Fibroblast of the conjunctiva (primary cell): ENCODE data around the gene STX1B.

Experiments used
- DNase-seq: peaks from one replicate; pipeline ENCODE4 v3.0.0-alpha.2; 2010; ENCODE audit warnings: low read depth

STX1B gene

GRCh38 chr16:30996324-30996984, 14.0 kb downstream of the STX1B start:
- DNase-seq, result no peak

DNA sequence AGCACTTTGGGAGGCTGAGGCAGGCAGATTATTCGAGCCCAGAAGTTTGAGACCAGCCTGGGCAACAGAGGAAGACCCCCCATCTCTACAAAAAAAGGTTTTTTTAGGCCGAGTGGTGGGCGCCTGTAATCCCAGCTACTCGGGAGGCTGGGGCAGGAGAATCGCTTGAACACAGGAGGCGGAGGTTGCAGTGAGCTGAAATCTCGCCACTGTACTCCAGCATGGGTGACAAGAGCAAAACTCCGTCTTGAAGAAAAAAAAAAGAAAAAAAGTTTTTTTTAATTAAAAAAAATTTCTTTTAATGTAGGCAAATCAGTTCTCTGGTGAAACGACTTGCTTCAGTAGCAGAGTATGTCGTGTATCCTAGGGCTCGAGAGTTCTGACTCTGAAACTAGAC, 14.5 kb downstream of the STX1B start:
- no peak for DNase-seq

DNA sequence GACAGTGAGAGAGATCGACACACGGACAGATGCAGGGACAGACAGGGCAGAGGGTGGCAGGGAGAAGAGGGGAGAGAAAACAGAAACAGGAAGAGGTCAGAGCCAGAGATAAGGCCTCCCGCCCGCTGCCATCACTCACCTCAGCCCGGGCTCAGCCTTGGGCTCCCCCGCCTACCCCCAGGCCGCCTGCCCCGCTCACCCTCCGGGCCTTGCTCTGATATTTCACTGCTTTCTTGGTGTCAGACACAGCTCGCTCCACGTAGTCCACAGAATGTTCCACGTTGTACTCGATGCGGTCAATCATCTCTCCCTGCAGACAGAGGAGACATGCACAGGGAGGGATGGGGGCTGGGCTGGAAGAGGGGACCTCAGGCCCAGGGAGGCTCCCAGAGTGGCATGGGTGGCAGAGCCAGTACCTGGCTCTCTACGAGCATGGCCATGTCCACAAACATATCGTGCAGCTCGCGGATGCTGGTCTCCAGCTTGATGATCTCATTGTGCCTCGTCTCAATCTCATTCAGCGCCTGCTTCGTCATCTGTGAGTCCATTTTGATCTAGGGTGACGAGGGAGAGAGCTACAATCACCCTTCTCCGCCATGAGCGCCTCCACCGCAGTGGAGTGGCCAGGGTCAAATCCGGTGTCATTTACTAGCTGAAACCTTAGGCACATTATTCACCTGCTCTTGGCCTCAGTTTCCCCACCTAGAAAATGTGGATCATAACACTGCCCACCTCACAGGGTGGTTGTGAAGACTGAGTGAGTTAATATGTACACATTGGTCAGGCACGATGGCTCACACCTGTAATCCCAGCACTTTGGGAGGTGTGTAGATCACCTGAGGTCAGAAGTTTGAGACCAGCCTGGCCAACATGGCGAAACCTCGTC, 17.3 kb downstream of the STX1B start:
- DNase-seq, result no peak

DNA sequence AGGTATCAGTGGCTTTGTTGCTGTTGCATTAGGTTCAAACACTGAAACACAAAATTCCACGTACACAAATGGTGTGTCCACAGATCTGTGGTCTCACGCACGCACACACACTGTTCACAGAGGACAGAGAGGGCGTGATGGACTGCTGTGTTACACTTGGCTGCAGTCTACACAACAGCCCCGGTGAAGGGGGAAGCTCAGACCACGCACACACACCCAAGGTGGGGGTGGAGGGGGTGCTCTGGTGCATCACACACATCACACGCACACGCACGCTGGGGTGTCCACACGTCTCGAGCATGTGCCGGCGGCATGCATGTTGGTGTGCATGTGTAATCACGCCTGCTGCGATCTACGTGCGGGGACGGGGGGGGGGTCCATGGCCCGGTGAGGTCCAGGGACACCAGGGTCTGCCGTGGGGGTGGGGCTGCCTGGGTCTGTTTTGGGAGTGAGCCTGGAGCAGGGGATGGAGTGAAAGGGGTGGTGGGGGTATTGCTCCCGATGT, 18.1 kb downstream of the STX1B start:
- DNase-seq, result no peak

- DNase-seq, result no peak
Observed at GRCh38 chr16:30991052-30991451, 19.4 kb downstream of the STX1B start.

DNA sequence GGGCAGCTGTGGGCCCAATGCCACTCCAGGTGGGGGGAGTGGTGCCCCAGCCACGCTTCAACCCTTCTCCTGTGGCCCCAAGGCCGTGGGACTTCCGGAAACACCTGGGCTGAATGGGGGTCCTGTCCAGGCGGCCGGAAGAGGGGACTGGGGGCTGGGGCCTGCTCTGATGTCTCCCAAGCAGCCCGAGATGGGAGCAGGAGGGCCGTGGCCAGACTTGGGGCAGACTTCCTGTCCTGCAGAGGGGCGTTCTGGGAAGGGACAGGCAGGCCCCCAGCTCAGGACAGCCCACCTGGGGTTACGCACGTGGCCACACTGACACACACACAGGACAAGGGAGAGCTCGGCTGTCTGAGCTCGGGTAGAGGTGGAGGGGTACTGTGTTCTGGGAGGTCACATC, 20.3 kb downstream of the STX1B start:
- DNase-seq, result no peak

GRCh38 chr16:30989469-30990047, 20.9 kb downstream of the STX1B start:
- no peak for DNase-seq

GRCh38 chr16:30987581-30988190, 22.8 kb downstream of the STX1B start:
- DNase-seq, result no peak

DNA sequence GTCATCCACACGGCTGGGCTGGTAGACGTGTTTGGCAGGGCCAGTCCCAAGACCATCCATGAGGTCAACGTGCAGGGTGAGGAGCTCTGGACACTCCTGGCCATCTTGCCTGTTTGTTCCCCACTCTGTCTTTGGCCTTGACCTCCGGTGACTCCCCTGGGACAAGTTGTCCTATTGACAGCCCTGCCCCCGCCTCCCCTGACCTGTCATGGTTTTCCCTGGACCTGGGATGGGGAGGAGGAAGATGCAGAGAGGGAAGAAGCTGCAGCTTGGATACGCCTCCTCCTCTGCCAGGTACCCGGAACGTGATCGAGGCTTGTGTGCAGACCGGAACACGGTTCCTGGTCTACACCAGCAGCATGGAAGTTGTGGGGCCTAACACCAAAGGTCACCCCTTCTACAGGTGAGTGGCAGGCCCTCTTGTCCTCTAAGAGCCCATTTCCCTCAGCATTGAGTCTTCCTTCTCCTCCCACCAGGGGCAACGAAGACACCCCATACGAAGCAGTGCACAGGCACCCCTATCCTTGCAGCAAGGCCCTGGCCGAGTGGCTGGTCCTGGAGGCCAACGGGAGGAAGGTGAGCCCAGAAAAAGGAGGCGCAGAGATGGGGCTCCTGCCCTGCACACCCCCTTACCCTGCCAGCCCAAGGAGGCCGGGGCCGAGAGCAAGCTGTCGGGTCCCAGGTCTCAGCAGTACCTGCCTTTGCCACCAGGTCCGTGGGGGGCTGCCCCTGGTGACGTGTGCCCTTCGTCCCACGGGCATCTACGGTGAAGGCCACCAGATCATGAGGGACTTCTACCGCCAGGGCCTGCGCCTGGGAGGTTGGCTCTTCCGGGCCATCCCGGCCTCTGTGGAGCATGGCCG, 24.1 kb downstream of the STX1B start:
- no peak for DNase-seq

DNA sequence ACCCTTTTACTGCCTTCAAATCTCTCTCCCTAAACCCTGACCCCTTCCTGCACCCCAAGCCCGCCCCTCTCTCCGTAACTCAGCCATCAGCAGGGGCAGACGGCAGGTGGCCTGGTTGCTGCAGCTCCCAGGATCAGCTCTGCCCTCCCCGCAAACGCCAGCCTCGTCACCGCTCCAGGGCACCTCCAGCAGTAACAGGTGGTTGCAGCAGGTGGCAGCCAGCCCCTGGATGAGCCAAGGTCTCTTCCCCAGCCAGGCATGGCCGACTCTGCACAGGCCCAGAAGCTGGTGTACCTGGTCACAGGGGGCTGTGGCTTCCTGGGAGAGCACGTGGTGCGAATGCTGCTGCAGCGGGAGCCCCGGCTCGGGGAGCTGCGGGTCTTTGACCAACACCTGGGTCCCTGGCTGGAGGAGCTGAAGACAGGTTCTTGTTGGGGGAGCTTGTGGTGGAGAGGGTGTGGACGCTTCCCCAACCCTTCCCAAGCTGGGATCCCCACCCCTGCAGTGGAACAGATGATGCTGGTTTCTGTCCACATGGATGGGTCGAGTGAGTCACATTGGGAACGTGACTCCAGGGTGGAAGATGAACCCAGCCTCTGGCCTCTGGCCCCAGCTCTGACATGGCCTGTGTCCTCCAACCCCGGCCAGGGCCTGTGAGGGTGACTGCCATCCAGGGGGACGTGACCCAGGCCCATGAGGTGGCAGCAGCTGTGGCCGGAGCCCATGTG, 24.9 kb downstream of the STX1B start:
- DNase-seq, result no peak

DNA sequence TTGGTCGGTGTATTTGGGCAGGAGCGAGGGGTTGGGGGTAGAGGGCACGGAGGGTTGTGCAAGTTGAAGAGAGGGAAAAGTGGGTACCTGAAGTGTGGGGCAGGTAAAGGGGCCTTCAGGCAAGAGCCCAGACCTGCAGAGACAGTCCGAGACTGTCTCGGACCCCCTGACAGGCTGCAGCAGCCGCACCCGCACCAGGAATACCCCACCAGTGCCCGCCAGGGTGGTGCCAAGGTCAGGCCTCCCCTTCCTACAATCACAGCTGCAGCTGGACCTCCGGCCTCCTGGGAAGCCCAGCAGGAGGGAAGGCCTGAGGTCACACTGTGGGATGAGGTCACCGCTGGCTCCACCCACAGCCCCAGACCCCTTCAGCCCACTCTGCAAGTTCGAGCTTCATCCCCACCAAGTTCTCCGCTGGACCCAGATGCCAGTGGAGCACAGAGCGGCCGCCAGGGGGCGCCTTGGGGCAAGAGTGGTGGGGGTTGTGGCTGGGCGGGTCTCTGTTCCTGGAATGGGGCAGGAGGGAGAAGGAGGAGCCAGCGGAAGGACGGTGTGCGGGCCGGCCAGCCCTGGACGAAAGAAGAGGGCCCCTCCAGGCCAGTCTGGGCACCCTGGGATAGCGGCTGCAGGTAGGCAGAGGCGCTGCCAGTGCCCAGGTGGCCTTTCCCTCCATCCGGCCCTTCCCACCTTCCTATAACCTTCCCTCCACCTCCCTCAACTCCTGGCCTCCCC, 25.6 kb downstream of the STX1B start, which contains the start of gene HSD3B7:
Gene HSD3B7, plus strand, starts transcription at position 539 of the 732 bp plus-strand sequence. CDS start 452 bp downstream, outside the sequence.
- DNase-seq, result peak; percentile 56

- DNase-seq, result no peak
Observed at GRCh38 chr16:30983898-30984610, 26.4 kb downstream of the STX1B start.

GRCh38 chr16:30983289-30983889, 27.0 kb downstream of the STX1B start:
- DNase-seq, result no peak

GRCh38 chr16:30982548-30983288, 27.7 kb downstream of the STX1B start:
- peak; percentile 31 for DNase-seq

DNA sequence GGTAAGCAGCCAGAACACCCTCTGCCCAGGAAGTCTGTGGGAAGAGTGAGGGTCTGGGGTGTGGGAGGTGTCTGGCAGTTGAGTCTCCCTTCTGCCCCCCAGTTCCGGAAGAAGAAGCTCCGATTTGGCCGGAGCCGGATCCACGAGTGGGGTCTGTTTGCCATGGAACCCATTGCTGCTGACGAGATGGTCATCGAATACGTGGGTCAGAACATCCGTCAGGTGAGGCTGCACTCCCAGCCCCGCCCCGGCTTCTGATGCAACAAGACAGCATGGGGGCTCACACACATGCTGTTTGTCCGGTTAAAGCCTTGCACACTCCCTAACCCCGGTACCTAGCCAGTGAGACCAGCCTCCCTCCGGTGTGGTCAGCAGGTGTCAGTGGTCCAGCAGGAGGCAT, 29.5 kb downstream of the STX1B start:
- DNase-seq, result no peak

DNA sequence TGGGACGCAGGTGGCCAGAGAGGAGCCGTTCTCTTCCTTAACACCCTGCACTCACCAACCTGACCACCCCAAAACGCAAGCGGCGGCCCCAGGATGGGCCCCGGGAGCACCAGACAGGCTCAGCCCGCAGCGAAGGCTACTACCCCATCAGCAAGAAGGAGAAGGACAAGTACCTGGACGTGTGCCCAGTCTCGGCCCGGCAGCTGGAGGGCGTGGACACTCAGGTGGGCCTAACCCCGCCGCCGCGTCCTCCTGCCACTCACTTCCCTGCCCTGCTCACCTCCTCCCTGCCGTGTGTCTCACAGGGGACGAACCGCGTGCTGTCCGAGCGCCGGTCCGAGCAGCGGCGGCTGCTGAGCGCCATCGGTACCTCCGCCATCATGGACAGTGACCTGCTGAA, 30.0 kb downstream of the STX1B start:
- DNase-seq, result no peak

GRCh38 chr16:30980023-30980371, 30.4 kb downstream of the STX1B start:
- no peak for DNase-seq
